ENCODE measurements around the gene IPO13. TPM values are rescaled to one million over a fixed set of nuclear protein-coding genes. Genes with fewer than 3 reads are reported as not detected.

Gene IPO13
- total RNA-seq, 2 experiments from 2014 or later, result 6.3 to 7.4 TPM

DNA sequence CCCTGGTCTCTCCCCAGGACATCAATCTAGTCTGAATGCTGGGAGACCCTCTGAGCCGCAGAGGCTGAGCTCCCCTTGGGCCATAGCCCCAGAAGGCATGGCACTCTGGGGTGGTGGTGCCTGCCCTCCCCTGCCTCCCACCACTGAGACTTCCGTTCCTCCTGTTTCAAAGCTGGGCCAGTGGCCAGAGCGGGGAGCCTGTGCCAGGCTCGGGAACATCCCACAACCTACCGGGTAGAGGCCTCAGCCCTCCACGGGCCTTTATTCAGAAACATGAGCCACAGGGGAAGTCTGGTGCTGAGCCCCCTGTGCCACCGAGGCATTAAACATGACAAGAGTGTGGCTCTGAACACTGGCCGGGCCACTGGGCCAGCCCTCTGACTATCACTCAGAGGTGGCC, 52.7 kb downstream of the IPO13 start:
- no peaks in the 10 kb centered on the region for H3K4me1 ChIP-seq (ENCODE audit: insufficient read depth, low read length)
- no peaks in the 10 kb centered on the region for H3K27me3 ChIP-seq (ENCODE audit: control insufficient read depth in 1 of 2, insufficient read depth in 2 of 2, low read length in 2 of 2)
- Mint-ChIP-seq H3K4me3 (no peak overlapping the region), H3K27ac (no peak overlapping the region), H3K4me1 (ENCODE audit: low read depth) (no peaks in the 10 kb centered on the region), H3K9me3 (no peaks in the 10 kb centered on the region), H3K27me3 (no peaks in the 10 kb centered on the region), H3K36me3 (ENCODE audit: low read depth) (no peaks in the 10 kb centered on the region)
- intact Hi-C loops (cut with DNase I, micrococcal nuclease), result no loop called here
- no peaks in the 10 kb centered on the region for H3K36me3 ChIP-seq (ENCODE audit: insufficient read depth, low read length)
- TF ChIP-seq, protein P1, sequence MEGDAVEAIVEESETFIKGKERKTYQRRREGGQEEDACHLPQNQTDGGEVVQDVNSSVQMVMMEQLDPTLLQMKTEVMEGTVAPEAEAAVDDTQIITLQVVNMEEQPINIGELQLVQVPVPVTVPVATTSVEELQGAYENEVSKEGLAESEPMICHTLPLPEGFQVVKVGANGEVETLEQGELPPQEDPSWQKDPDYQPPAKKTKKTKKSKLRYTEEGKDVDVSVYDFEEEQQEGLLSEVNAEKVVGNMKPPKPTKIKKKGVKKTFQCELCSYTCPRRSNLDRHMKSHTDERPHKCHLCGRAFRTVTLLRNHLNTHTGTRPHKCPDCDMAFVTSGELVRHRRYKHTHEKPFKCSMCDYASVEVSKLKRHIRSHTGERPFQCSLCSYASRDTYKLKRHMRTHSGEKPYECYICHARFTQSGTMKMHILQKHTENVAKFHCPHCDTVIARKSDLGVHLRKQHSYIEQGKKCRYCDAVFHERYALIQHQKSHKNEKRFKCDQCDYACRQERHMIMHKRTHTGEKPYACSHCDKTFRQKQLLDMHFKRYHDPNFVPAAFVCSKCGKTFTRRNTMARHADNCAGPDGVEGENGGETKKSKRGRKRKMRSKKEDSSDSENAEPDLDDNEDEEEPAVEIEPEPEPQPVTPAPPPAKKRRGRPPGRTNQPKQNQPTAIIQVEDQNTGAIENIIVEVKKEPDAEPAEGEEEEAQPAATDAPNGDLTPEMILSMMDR (IDR thresholded peaks at IDR 0.05), result no peak
- ChIA-PET CTCF (no interaction called here), POLR2A (interaction anchor here (0.6 kb wide), 1 partner anchor 1137 kb away, joined by 3 read pairs; no protein-coding TSS in a partner anchor)
- H3K9me3 ChIP-seq (ENCODE audit: control insufficient read depth in 1 of 2, insufficient read depth in 1 of 2, low read length in 2 of 2), result no peaks in the 10 kb centered on the region
- no peak overlapping the region for H3K27ac ChIP-seq (ENCODE audit: low read depth in 1 of 2, low read length in 2 of 2)
- DNase-seq, result no peak
- H3K4me3 ChIP-seq (ENCODE audit: low read length), result no peak overlapping the region
- ATAC-seq (ENCODE audit: poor library complexity), result no peak

GRCh38 chr1:44000122-44000665, 53.4 kb downstream of the IPO13 start:
- H3K4me3 Mint-ChIP-seq, result no peak overlapping the region
- Histone ChIP-seq H3K4me1 (ENCODE audit: insufficient read depth, low read length) (no peaks in the 10 kb centered on the region), H3K27ac (ENCODE audit: low read depth in 1 of 2, low read length in 2 of 2) (no peak overlapping the region), H3K27me3 (ENCODE audit: control insufficient read depth in 1 of 2, insufficient read depth in 2 of 2, low read length in 2 of 2) (no peaks in the 10 kb centered on the region), H3K4me3 (ENCODE audit: low read length) (no peak overlapping the region), H3K9me3 (ENCODE audit: control insufficient read depth in 1 of 2, insufficient read depth in 1 of 2, low read length in 2 of 2) (no peaks in the 10 kb centered on the region), H3K36me3 (ENCODE audit: insufficient read depth, low read length) (no peaks in the 10 kb centered on the region)
- H3K27me3 Mint-ChIP-seq, result no peaks in the 10 kb centered on the region
- intact Hi-C loops (cut with DNase I, micrococcal nuclease), result no loop called here
- no peak for DNase-seq
- TF ChIP-seq, protein P1 (IDR thresholded peaks at IDR 0.05), result no peak
- H3K36me3 Mint-ChIP-seq (ENCODE audit: low read depth), result no peaks in the 10 kb centered on the region
- no peak for ATAC-seq (ENCODE audit: poor library complexity)
- no peaks in the 10 kb centered on the region for H3K9me3 Mint-ChIP-seq
- CTCF ChIA-PET, result no interaction called here
- POLR2A ChIA-PET, result no interaction called here
- H3K4me1 Mint-ChIP-seq (ENCODE audit: low read depth), result no peaks in the 10 kb centered on the region
- H3K27ac Mint-ChIP-seq, result no peak overlapping the region

GRCh38 chr1:44002165-44002564, 55.4 kb downstream of the IPO13 start:
- no peak for ATAC-seq (ENCODE audit: poor library complexity)
- Mint-ChIP-seq H3K4me1 (ENCODE audit: low read depth) (no peaks in the 10 kb centered on the region), H3K27me3 (no peaks in the 10 kb centered on the region)

More at GRCh38 chr1:44002165-44002564, 55.4 kb downstream of the IPO13 start:
- TF ChIP-seq, protein P1 (IDR thresholded peaks at IDR 0.05), result no peak
- no peak overlapping the region for H3K4me3 ChIP-seq (ENCODE audit: low read length)
- CTCF ChIA-PET, result no interaction called here
- no peaks in the 10 kb centered on the region for H3K9me3 ChIP-seq (ENCODE audit: control insufficient read depth in 1 of 2, insufficient read depth in 1 of 2, low read length in 2 of 2)
- no peak for DNase-seq
- H3K4me1 ChIP-seq (ENCODE audit: insufficient read depth, low read length), result no peaks in the 10 kb centered on the region
- POLR2A ChIA-PET, result no interaction called here
- H3K27ac ChIP-seq (ENCODE audit: low read depth in 1 of 2, low read length in 2 of 2), result no peak overlapping the region
- H3K36me3 ChIP-seq (ENCODE audit: insufficient read depth, low read length), result no peaks in the 10 kb centered on the region
- intact Hi-C loops (cut with DNase I, micrococcal nuclease), result no loop called here
- Mint-ChIP-seq H3K27ac (no peak overlapping the region), H3K36me3 (ENCODE audit: low read depth) (no peaks in the 10 kb centered on the region), H3K4me3 (no peak overlapping the region), H3K9me3 (no peaks in the 10 kb centered on the region)
- H3K27me3 ChIP-seq (ENCODE audit: control insufficient read depth in 1 of 2, insufficient read depth in 2 of 2, low read length in 2 of 2), result no peaks in the 10 kb centered on the region

Data from CD4-positive, alpha-beta T cell (primary cell).